HepG2 (cell line): ENCODE measurements around the gene TMEM164. TPM values are rescaled to one million over a fixed set of nuclear protein-coding genes. Genes with fewer than 3 reads are reported as not detected.

Experiments
- ATAC-seq: fragments of 200-7000 bp; cut with Tn5 transposase; 3 replicates; pipeline ENCODE4 v1.9.1; 2020; ENCODE audit warnings: mild to moderate bottlenecking, moderate library complexity
- BruUV-seq: library from RNA; stranded (reverse); fragments of 400-500 nt; replicated peaks from 2 replicates; lab custom pipeline; 2021; lab: Mats Ljungman, UMichigan
- CTCF ChIA-PET: fragments of 300-600 bp; formaldehyde crosslinking; extraction: SDS; loops from one replicate; lab custom pipeline; 2021; ENCODE audit warnings: low total read pairs, inconsistent platforms, low intra/inter-chr PET ratio; lab: Yijun Ruan, JAX
- POLR2A ChIA-PET: fragments of 350-600 bp; sonication (Branson Sonifier 250); formaldehyde crosslinking; loops from one replicate; lab custom pipeline; 2020; ENCODE audit warnings: antibody characterized with exemption, inconsistent platforms; lab: Yijun Ruan, JAX
- DNase-seq: peaks from one replicate; pipeline ENCODE4 v3.0.0-alpha.2; 2015; ENCODE audit warnings: low spot score
- FAIRE-seq: peaks from 3 replicates; lab custom pipeline; 2011; peaks lifted over from hg19 to GRCh38; lab: Jason Lieb, UNC
- H2AFZ ChIP-seq: one replicate; pipeline ENCODE4 v1.6.1; 2011; ENCODE audit warnings: low read length, inconsistent platforms
- H3K27ac ChIP-seq: fragments of 300-600 bp; 3 replicates; pipeline ENCODE4 v1.8.0; 2011; ENCODE audit warnings: mixed run types, mild to moderate bottlenecking, mixed read lengths, low read length, inconsistent platforms; ENCODE audit not compliant: insufficient read depth; ENCODE audit errors: extremely low read length
- H3K27me3 ChIP-seq, 2 experiments: fragments of 200-600 bp in 1 of 2; 2 replicates in 1 of 2; 3 replicates in 1 of 2; pipeline versions ENCODE4 v1.6.0 to v1.8.0; 2011; ENCODE audit warnings: low read length in 2 of 2, mild to moderate bottlenecking in 2 of 2, moderate library complexity in 2 of 2, inconsistent platforms in 1 of 2; ENCODE audit not compliant: insufficient read depth in 2 of 2, control insufficient read depth in 1 of 2
- H3K36me3 ChIP-seq, 2 experiments: fragments of 200-600 bp in 1 of 2; replicated peaks in 1 of 2; 2 replicates in 1 of 2; 3 replicates in 1 of 2; pipeline versions ENCODE4 v1.5.1 to v1.8.0; 2011; ENCODE audit warnings: low read length in 2 of 2, inconsistent platforms in 1 of 2; ENCODE audit not compliant: insufficient read depth in 2 of 2, control insufficient read depth in 1 of 2
- H3K4me1 ChIP-seq: 2 replicates; pipeline ENCODE4 v1.5.1; 2012; ENCODE audit warnings: low read length, inconsistent platforms; ENCODE audit not compliant: insufficient read depth
- H3K4me2 ChIP-seq: 2 replicates; pipeline ENCODE4 v1.6.0; 2011; ENCODE audit warnings: low read depth, low read length, inconsistent platforms
- H3K4me3 ChIP-seq, 3 experiments: fragments of 200-600 bp in 1 of 3; sonication (generic), shearing (Covaris generic) in 1 of 3; replicated peaks in 1 of 3; 2 replicates each; pipeline ENCODE4 v1.5.1; 2011 to 2016; ENCODE audit warnings: low read length in 3 of 3, inconsistent platforms in 2 of 3, low read depth in 2 of 3, mild to moderate bottlenecking in 2 of 3, control low read depth in 1 of 3, mixed read lengths in 1 of 3; ENCODE audit not compliant: insufficient read depth in 1 of 3
- H3K79me2 ChIP-seq: one replicate; pipeline ENCODE4 v1.6.1; 2011; ENCODE audit warnings: low read length, inconsistent platforms; ENCODE audit not compliant: insufficient read depth
- H3K9ac ChIP-seq: 2 replicates; pipeline ENCODE4 v1.6.0; 2011; ENCODE audit warnings: mild to moderate bottlenecking, low read depth, low read length, inconsistent platforms; ENCODE audit not compliant: insufficient read depth
- H3K9me3 ChIP-seq: 2 replicates; pipeline ENCODE4 v1.5.1; 2012; ENCODE audit warnings: mild to moderate bottlenecking, low read length
- H4K20me1 ChIP-seq: 2 replicates; pipeline ENCODE4 v1.6.0; 2011; ENCODE audit warnings: inconsistent platforms, mild to moderate bottlenecking, low read length, moderate library complexity; ENCODE audit not compliant: insufficient read depth
- CAMTA2 ChIP-seq: sonication (generic); formaldehyde crosslinking; IDR thresholded peaks from 2 replicates; pipeline ENCODE4 v1.4.0; 2020; ENCODE audit warnings: mild to moderate bottlenecking, missing genetic modification reagents, borderline replicate concordance
- HDAC1 ChIP-seq: sonication (generic); formaldehyde crosslinking; IDR thresholded peaks from 2 replicates; pipeline ENCODE4 v1.5.1; 2020; ENCODE audit warnings: mild to moderate bottlenecking, missing genetic modification reagents
- HNRNPK ChIP-seq: fragments of 200-400 bp; formaldehyde crosslinking; IDR thresholded peaks from 2 replicates; pipeline ENCODE4 v1.6.1; 2018; ENCODE audit warnings: low read length, low read depth, moderate library complexity, mild to moderate bottlenecking; ENCODE audit not compliant: poor library complexity, severe bottlenecking
- JARID2 ChIP-seq: sonication (generic); formaldehyde crosslinking; IDR thresholded peaks from 2 replicates; pipeline ENCODE4 v1.8.1; 2023; ENCODE audit warnings: missing genetic modification reagents, inconsistent platforms; ENCODE audit not compliant: insufficient replicate concordance
- JDP2 ChIP-seq: sonication (generic); formaldehyde crosslinking; IDR thresholded peaks from 2 replicates; pipeline ENCODE4 v1.8.1; 2022; ENCODE audit warnings: missing genetic modification reagents, borderline replicate concordance
- JUNB ChIP-seq: sonication (generic); formaldehyde crosslinking; IDR thresholded peaks from 2 replicates; pipeline ENCODE4 v1.8.0; 2022; ENCODE audit warnings: missing genetic modification reagents, mild to moderate bottlenecking, borderline replicate concordance
- MBD4 ChIP-seq: IDR thresholded peaks from 2 replicates; pipeline ENCODE4 v1.6.1; 2012; ENCODE audit warnings: low read length, inconsistent platforms, borderline replicate concordance
- MIXL1 ChIP-seq: IDR thresholded peaks from 2 replicates; pipeline ENCODE4 v1.6.1; 2016
- RARG ChIP-seq: sonication (generic); formaldehyde crosslinking; IDR thresholded peaks from 2 replicates; pipeline ENCODE4 v1.4.0; 2020; ENCODE audit warnings: low read depth, mild to moderate bottlenecking, missing genetic modification reagents
- RBFOX2 ChIP-seq: fragments of 200-400 bp; formaldehyde crosslinking; IDR thresholded peaks from 2 replicates; pipeline ENCODE4 v1.6.1; 2017; ENCODE audit warnings: low read depth, mild to moderate bottlenecking, low read length
- RNF2 ChIP-seq: fragments of 450-650 bp; conservative IDR thresholded peaks from 2 replicates; pipeline ENCODE4 v1.6.1; 2016; ENCODE audit warnings: low read depth
- WIZ ChIP-seq: sonication (generic); formaldehyde crosslinking; IDR thresholded peaks from 2 replicates; pipeline ENCODE4 v1.5.1; 2020; ENCODE audit warnings: mild to moderate bottlenecking, missing genetic modification reagents
- ZNF180 ChIP-seq: sonication (generic); formaldehyde crosslinking; IDR thresholded peaks from 2 replicates; pipeline ENCODE4 v1.4.0; 2020; ENCODE audit warnings: low read depth, missing genetic modification reagents, borderline replicate concordance
- ZNF792 ChIP-seq: IDR thresholded peaks from 2 replicates; pipeline ENCODE4 v1.6.1; 2016
- ZZZ3 ChIP-seq: sonication (generic); formaldehyde crosslinking; IDR thresholded peaks from 2 replicates; pipeline ENCODE4 v1.4.0; 2020; ENCODE audit warnings: missing genetic modification reagents, mild to moderate bottlenecking, borderline replicate concordance
- WGBS: methylation state at CpG from one replicate; pipeline ENCODE4 v1.1.6; 2017; ENCODE audit warnings: low lambda C conversion rate; 5-methylcytosine and 5-hydroxymethylcytosine counted together
- in situ Hi-C: cut with HindIII; loops from 2 replicates; pipeline ENCODE4 v1.10.0; 2017; ENCODE audit warnings: low pct_unique_long_range_greater_than_20kb; ENCODE audit not compliant: extremely low pct_ligation_motif_present
- intact Hi-C: fragments of 100-400 bp; cut with micrococcal nuclease; formaldehyde crosslinking; loops from one replicate; pipeline ENCODE4 v1.10.0; 2022; ENCODE audit not compliant: unreplicated experiment
- polyA plus RNA-seq, 8 experiments: library from polyadenylated mRNA; depleted of rRNA in 3 of 8; stranded (reverse) in 7 of 8; unstranded in 1 of 8; fragments of >200 nt; fragmentation: Illumina TruSeq in 4 of 8; extraction: Trizol in 4 of 8; gene quantifications; 2 replicates each; pipeline versions ENCODE4 v1.2.1 to v1.2.3, GENCODE V29; 2011 to 2016; ENCODE audit warnings: low read depth in 4 of 8, missing spikeins in 1 of 8, mixed read lengths in 1 of 8; ENCODE audit not compliant: insufficient read depth in 1 of 8
- total RNA-seq, 5 experiments: library from RNA; depleted of rRNA; stranded (reverse); fragments of >200 nt; fragmentation: Illumina TruSeq; extraction: Trizol; gene quantifications; 2 replicates each; pipeline ENCODE4 v1.2.3, GENCODE V29; 2016; ENCODE audit warnings: low read depth in 1 of 5
- TF ChIP-seq, protein P1 (sequence below): IDR thresholded peaks from 2 replicates; pipeline ENCODE4 v1.6.1; 2016
- TF ChIP-seq, protein P2 (sequence below): sonication (generic); formaldehyde crosslinking; conservative IDR thresholded peaks from 2 replicates; pipeline ENCODE4 v1.8.0; 2022; ENCODE audit warnings: missing genetic modification reagents

TMEM164 gene
- total and polyA plus RNA-seq, 2 of the 13 experiments (the other 11 are each of a cell fraction or from before 2014, with no cell fraction given), result 5.8 to 13.2 TPM

DNA sequence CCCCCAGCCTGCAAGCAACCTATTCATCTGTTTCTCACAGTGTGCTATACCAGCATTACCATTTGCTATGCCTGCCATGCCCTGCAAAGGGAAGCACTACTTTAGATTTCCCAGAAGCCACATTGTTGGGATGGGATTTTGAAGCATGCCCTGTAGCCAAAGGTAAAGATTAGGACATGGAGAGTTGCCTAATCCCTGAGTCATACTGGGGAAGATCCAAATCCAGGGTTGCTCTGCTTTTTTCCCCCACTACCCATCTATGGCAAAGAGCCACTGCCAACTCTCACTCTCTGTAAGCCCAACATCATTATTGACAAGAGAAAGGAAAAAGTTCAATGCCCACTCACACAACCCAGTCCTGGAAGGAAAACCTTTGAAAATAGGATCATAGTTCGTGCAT, 36.7 kb upstream of the TMEM164 start:
- Histone ChIP-seq H3K79me2 (no peaks in the 10 kb centered on the region), H2AFZ (no peak overlapping the region), H3K4me1 (no peaks in the 10 kb centered on the region), H3K27ac (no peak overlapping the region), H4K20me1 (no peaks in the 10 kb centered on the region), H3K4me3 (no peak overlapping the region), H3K27me3 (no peaks in the 10 kb centered on the region), H3K9me3 (no peaks in the 10 kb centered on the region), H3K36me3 (no peaks in the 10 kb centered on the region), H3K4me2 (no peak overlapping the region), H3K9ac (no peak overlapping the region)
- 0% methylated on average over 1 of the region's 1 CpG for WGBS
- ChIA-PET POLR2A (no interaction called here), CTCF (no interaction called here)
- BruUV-seq, result no TSS peak
- in situ Hi-C loops (no loop called here), intact Hi-C loops (no loop called here)
- TF ChIP-seq, protein P1, sequence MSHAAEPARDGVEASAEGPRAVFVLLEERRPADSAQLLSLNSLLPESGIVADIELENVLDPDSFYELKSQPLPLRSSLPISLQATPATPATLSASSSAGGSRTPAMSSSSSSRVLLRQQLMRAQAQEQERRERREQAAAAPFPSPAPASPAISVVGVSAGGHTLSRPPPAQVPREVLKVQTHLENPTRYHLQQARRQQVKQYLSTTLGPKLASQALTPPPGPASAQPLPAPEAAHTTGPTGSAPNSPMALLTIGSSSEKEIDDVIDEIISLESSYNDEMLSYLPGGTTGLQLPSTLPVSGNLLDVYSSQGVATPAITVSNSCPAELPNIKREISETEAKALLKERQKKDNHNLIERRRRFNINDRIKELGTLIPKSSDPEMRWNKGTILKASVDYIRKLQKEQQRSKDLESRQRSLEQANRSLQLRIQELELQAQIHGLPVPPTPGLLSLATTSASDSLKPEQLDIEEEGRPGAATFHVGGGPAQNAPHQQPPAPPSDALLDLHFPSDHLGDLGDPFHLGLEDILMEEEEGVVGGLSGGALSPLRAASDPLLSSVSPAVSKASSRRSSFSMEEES, result no peak
- no peak for TF ChIP-seq MBD4
- TF ChIP-seq RNF2, result no peak
- no peak for TF ChIP-seq JUNB (CRISPR knock-in tag)
- no peak for TF ChIP-seq HNRNPK
- no peak for TF ChIP-seq JDP2 (CRISPR knock-in tag)
- no peak for TF ChIP-seq WIZ (CRISPR knock-in tag)
- TF ChIP-seq HDAC1 (CRISPR knock-in tag), result no peak
- TF ChIP-seq ZZZ3 (CRISPR knock-in tag), result no peak
- no peak for TF ChIP-seq RBFOX2
- no peak for TF ChIP-seq RARG (CRISPR knock-in tag)
- TF ChIP-seq ZNF792 (CRISPR knock-in tag), result no peak
- TF ChIP-seq MIXL1, result no peak
- no peak for TF ChIP-seq ZNF180 (CRISPR knock-in tag)
- no peak for TF ChIP-seq CAMTA2 (CRISPR knock-in tag)
- no peak for TF ChIP-seq JARID2 (CRISPR knock-in tag)
- TF ChIP-seq, protein P2, sequence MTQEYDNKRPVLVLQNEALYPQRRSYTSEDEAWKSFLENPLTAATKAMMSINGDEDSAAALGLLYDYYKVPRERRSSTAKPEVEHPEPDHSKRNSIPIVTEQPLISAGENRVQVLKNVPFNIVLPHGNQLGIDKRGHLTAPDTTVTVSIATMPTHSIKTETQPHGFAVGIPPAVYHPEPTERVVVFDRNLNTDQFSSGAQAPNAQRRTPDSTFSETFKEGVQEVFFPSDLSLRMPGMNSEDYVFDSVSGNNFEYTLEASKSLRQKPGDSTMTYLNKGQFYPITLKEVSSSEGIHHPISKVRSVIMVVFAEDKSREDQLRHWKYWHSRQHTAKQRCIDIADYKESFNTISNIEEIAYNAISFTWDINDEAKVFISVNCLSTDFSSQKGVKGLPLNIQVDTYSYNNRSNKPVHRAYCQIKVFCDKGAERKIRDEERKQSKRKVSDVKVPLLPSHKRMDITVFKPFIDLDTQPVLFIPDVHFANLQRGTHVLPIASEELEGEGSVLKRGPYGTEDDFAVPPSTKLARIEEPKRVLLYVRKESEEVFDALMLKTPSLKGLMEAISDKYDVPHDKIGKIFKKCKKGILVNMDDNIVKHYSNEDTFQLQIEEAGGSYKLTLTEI, result no peak
- FAIRE-seq (no peak), ATAC-seq (no peak), DNase-seq (no peak)
